GM18873 (cell line): Measurements from ENCODE around the gene EIPR1.
"Not testable (repeated sequence)": the region's sequence is repeated elsewhere in the genome, so short reads cannot be mapped to it uniquely, and the experiment has no call there.

ENCODE experiments used
- ATAC-seq: cut with Tn5 transposase; IDR thresholded peaks from one replicate; pipeline ENCODE4 v1.9.1; 2021; ENCODE audit warnings: mild to moderate bottlenecking, moderate library complexity, moderate number of reproducible peaks; ENCODE audit not compliant: unreplicated experiment, low FRiP score

EIPR1 gene

GRCh38 chr2:3291113-3291512, 86.5 kb downstream of the EIPR1 start:
- no peak for ATAC-seq

GRCh38 chr2:3290655-3291054, 87.0 kb downstream of the EIPR1 start:
- ATAC-seq: no peak

- no peak for ATAC-seq
These were observed 87.6 kb downstream of the EIPR1 start for GRCh38 chr2:3289971-3290370.

GRCh38 chr2:3289526-3289925, 88.1 kb downstream of the EIPR1 start:
- ATAC-seq: no peak

GRCh38 chr2:3289171-3289515, 88.5 kb downstream of the EIPR1 start:
- no peak for ATAC-seq

- ATAC-seq: no peak
These were observed 89.0 kb downstream of the EIPR1 start for GRCh38 chr2:3288470-3289170.

- no peak for ATAC-seq
These were observed 89.7 kb downstream of the EIPR1 start for GRCh38 chr2:3287896-3288295.

GRCh38 chr2:3286646-3287036, 91.0 kb downstream of the EIPR1 start:
- not testable (repeated sequence) for ATAC-seq

GRCh38 chr2:3285901-3286645, 91.5 kb downstream of the EIPR1 start:
- no peak for ATAC-seq

GRCh38 chr2:3284657-3285630, 92.7 kb downstream of the EIPR1 start:
- no peak for ATAC-seq

GRCh38 chr2:3283876-3284656, 93.6 kb downstream of the EIPR1 start:
- not testable (repeated sequence) for ATAC-seq

- no peak for ATAC-seq
These were observed 94.4 kb downstream of the EIPR1 start for GRCh38 chr2:3283206-3283605.

- ATAC-seq: no peak
These were observed 95.3 kb downstream of the EIPR1 start for GRCh38 chr2:3282056-3282998.

- no peak for ATAC-seq
These were observed 96.7 kb downstream of the EIPR1 start for GRCh38 chr2:3280683-3281520.

GRCh38 chr2:3280197-3280596, 97.4 kb downstream of the EIPR1 start:
- no peak for ATAC-seq

GRCh38 chr2:3279236-3279960, 98.2 kb downstream of the EIPR1 start:
- no peak for ATAC-seq

- ATAC-seq: no peak
These were observed 98.9 kb downstream of the EIPR1 start for GRCh38 chr2:3278521-3279218.
